HG03159 (cell line): ENCODE data around the gene IL1RAPL1.

Source experiments
- ATAC-seq: cut with Tn5 transposase; IDR thresholded peaks from one replicate; pipeline ENCODE4 v1.9.1; 2021; ENCODE audit warnings: mild to moderate bottlenecking, moderate library complexity; ENCODE audit not compliant: unreplicated experiment

The IL1RAPL1 gene

DNA sequence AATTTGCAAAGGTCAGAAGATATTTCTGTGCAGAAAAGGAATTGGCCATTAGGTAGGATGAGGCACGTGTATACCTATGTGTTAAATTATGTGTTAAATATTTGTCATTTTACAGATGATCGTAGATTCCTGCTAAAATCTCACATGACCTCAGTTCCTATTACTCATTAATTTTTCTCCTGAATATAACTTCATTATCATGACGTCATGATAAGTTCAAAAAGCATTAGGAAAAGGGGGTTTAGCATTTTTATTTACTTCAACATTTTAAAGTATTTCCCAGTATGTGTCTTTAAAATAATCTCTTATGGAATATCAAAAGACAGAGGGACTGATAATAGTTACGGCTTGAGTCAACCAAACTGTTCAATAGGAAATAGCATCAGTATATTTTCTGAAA, 372.8 kb downstream of the IL1RAPL1 start:
- no peak for ATAC-seq

DNA sequence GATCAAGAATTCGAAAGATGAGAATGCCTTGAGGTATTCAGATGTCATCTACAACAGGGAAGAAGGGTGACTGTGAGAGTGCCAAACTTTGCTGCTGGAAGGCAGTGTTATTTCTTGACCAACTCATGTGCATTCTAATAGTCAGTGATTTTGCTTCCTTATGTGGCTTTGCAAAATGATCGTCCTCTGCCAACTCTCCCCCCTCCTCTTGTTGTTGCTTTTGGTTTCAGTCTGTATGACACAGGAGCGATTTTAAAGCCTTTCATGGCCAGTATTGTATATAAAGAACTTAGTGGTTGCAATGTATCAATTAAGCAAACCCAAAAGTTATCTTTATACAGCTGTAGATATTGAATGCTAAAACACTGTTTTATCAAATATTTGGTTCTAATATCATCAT, 379.1 kb downstream of the IL1RAPL1 start:
- no peak for ATAC-seq

DNA sequence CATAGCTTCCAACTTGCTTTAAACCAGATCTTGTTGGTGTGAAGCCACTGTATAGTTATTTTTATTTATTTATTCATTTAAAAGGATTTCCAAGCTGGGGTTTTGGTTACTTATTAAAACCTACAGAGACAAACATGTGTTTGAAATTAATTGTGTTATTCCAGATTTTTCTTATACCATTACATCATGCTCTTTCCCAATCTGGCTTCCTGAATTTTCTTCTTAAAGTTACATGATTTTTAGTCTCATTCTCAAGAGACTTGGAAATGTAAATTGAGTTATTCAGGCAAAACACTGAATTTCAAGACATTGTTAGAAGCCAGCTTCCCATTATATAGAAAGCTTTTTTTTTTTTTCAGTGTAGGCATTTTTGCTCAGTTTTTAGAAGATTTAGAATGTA, 381.9 kb downstream of the IL1RAPL1 start:
- no peak for ATAC-seq

DNA sequence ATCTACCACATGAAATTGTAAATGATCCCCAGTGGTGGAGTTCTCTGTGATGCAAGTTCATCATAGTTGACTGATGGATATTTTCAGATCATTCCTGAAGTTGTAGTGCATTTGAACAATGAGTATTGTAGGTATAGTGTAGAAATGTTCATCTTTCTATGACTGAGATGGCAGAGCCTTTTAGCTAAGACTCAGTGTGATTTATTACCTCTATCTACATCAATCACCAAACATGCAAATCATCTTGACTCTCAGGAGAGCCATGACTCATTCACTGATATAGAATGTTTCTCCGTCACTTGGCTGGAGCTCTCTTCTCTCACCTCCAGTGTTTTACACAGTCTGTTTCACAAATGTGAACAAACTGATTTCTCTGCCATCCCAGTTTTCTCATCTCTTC, 392.6 kb downstream of the IL1RAPL1 start:
- no peak for ATAC-seq

DNA sequence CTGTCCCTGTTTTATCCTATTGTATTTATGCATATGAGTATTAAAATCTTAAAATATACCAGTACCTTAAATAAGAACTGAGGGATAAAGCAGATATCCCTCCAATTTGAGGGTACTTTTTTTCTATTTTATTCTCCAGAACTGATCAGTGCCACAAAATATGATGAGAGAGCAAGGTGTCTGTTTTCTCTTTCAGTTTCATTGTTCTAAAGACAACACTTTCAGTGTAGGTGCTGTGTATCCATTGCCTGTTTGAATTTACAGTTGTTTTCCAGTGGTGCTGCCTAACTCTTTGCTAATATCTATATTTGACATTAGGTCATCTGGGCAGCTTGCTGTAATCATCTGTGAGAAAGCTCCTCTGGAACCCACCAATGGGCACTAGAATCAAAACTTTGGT, 394.7 kb downstream of the IL1RAPL1 start:
- peak; percentile 58 for ATAC-seq

DNA sequence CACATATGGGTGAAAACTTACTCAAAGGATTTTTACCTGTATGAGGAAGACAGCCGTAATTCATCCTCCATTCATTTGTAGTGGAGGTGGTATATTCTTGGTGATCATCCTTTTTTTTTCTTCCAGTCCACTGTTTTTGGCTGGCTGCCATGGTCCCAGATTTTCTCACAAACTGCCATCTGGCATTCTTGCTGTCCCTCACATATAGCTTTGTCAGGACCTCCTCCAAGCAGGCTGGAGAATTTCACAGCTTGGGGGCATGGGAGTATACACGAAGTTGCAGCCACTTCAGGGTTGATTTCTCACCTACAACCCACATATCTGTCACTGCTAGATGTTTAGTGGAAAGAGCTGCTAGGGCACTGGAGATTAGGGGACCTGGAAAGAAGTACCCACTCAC, 401.0 kb downstream of the IL1RAPL1 start:
- ATAC-seq = no peak

DNA sequence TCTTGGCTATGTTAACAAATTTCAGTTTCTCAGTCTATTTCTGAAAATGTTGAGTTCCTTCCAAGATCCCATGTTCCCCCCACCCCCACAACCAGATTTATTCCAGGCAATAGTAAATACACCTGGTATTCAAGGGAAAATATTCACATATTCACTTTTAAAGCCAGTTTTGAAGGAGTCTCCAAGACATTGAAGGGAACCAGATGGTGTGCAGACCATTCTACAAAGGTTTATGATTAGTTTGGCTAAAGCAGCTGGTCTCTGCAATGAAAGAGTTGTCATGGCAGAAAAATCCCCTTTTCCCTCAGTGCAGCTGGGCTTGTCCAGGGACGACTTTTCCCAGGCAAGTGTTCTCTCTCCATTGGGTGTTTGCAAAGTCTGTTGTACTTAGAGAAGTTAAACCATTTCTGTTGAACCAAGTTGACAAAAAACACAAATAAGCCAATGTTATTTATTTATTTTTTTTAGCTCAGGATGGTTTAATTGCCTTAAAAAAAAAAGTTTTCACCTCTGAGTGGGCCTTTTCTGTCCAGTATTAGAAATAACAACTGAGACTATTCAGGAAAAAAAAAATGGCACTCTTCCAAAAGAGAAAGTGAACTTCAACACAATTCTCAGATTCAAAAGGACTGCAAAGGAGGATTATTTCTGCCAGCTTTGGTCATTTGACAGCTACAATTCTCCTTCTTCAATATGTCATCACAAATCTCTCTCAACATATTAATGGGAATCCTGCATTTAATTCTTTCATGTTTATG, 410.6 kb downstream of the IL1RAPL1 start:
- ATAC-seq = no peak

DNA sequence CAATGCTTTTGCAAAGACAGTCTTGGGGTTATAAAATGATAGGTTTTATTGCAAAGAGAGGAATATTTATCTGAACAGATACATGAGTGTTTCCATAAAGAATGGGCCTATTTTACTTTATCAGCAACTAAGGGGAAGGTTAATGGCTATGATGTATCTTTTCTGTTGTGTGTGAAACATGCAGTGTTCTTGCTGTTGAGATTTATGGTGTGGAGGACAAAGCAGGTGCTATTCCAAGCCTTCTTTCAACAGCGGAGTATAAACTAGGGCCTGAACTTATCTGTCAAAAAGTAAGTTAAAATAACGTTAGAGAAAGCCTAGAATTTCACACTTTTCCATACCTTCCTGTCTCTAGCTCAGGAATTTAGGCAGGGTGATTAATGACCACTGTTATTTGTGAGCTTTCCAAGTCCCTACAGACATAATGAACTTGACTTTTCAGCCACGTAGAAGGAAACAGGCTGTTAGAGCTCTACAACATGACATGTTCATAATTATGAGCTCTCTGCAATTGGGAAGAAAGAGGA, 411.4 kb downstream of the IL1RAPL1 start:
- ATAC-seq = no peak

DNA sequence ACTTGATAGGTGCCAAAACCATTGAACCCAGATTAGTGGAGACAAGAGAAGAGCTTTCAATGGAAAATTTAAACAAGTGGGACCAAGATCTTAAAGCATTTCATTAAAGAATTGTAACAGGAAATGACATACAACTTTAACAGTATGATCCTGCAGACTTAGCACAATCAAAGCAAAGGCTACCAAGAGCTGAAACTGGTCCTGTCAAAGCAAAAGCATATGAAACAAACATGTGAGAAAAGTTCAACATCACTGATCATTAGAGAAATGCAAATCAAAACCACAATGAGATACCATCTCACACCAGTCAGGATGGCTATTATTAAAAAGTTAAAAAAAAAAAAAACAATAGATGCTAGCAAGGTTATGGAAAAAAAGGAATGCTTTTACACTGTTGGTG, 425.6 kb downstream of the IL1RAPL1 start:
- ATAC-seq = peak; percentile 48

DNA sequence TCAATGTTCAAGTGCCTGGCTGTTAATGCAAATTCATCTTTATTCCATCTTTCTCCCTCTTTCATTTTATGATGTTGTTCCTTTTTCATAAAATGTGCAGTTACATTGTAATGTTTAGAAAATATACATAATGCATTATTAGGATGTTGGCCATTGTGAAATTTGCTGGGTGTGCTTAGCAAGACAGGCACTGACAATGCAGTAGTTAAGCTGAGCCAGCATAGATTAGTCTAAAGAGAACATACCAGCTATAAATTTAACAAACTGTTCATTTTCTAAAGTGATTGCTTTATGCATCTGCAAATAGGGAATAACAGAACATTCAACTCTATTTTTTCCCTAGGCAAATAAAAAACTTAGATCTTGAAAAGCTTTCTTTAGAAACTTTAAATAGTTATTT, 436.0 kb downstream of the IL1RAPL1 start:
- ATAC-seq = no peak

DNA sequence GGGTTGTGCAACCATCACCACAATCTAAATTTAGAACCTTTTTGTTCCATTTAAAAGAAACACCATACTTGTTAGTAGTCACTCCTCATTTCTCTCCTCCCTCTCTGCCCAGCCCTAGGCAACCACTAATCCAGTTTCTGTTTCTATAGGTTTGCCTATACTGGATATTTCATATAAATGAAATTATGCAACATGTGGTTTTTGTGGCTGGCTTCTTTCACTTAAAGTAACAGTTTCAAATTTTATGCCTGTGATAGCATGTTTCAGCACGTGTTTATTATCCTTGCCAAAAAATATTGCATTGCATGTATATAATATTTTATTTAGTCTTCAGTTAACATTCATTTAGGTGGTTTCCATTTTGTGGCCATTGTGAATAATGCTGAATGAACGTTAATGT, 437.6 kb downstream of the IL1RAPL1 start:
- no peak for ATAC-seq

DNA sequence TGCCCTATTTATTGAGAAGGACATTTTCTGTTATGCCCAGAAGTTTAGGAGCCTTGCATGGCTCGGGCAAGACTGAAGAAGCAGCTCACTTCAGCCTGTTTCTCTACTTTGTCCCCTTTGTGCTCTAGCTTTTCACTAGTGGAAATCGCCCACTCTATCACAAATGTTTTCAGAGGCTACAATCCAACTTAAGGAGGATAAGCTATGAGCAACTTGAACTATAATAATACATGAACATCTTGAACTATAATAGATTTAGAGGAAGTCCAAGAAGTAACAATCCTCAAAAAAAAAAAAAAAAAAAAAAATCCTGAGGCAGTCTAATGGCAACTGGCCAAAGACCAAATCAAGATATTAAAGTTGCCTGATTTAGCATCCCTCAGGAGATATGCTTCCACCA, 452.3 kb downstream of the IL1RAPL1 start:
- no peak for ATAC-seq

DNA sequence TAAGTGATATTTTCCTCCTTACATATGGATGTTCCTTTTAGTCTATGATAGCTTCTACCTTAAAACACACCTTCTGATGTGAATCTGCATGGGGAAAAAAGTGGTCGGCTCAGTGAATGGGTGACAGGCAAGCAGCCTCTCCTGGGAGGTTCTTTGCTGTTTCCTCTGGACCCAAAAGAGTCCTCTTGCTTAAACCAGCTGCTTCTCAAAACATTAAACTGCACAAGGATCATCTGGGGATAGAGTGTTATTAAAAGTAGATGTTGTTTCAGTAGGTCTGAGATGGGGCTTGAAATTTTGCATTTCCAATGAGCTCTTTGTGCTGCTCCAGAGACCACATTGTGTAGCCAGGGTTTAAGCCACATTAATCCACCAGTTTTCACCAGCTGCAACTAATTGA, 452.9 kb downstream of the IL1RAPL1 start:
- no peak for ATAC-seq

DNA sequence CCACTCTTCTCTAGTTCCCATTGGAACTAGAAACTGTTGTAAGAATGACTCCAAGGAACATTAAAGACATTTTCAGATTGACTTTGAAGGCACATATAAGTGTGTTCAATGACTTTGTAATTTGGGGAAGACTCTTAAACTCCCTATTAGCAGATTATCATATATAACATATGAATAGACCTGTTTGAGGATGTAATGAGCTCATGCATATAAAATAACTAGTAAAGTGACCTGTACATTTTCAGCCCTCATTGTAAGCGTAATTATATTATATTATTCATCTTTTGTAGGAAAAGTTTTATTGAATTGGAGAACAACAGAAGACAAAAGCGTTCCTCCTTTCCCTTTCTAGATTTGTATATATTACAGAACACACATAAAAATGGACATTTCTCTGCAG, 455.1 kb downstream of the IL1RAPL1 start:
- ATAC-seq = no peak

DNA sequence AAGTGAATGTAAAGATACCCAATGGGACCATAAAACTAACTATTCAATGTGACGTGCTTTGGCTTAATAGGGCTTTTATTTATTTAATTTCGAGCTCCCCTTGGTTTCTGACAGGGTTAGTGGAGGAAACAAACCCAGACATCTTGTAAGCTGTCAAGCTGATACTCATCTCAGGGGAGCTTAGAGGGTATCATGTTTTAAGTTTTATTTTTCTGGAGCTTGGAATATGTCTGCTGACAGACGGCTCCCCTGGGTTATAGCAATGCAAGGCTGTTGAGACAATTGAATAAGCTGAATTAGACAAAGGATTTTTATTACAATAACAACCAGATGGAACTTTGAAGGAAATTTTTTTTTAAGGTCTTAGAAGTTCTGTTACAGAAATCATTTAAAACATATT, 456.5 kb downstream of the IL1RAPL1 start:
- ATAC-seq = no peak

DNA sequence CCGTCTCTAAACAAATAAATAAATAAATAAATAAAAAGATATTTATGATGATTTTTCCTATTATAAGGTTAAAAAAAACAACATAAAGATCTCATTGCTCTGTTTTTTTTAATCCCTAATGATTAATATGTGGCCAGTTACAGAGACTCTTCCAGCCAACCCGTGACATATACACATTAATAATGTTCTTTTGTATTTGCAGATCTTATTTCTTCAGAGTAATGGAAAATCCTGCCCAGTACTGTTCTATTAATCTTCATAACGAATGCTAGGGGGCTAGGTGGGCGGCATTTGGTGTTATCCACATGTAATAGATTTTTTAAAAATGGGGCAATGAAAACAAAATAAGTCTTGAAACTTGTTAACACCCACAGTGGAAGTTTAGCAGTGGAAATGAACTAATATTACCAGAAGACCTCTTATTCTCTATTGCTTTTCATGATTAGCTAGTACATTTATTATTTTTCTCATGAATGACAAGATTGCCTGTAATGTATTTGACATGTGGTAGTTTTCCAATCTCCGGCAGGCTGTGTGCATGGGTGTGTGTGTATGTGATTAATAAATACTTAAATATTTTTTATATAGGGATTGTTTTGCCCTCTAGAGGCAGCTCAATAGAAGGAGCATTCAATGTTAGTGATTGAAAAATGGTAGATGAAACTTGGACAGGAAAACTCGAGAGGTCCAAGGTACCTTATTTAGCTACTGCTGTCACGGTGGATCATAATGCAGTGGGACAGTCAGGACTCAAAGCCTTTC, 457.4 kb downstream of the IL1RAPL1 start:
- ATAC-seq = no peak

DNA sequence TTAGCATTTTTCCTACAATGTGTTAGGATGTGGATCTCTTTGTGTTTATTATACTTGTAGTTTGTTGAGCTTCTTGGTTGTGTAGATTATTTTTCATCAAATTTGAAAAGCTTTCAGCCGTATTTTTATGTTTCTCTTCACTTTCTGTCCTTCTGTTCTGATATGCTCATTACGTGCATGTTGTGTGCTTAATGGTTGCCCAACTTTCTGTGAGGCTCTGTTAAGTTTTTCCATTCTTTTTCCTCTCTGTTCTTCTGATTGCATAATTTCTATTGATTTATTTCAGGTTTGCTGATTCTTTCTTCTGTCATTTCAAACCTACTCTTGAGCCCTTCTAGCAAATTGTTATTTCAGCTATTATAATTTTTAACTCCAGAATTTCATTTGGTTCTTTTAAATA, 478.2 kb downstream of the IL1RAPL1 start:
- ATAC-seq = no peak

DNA sequence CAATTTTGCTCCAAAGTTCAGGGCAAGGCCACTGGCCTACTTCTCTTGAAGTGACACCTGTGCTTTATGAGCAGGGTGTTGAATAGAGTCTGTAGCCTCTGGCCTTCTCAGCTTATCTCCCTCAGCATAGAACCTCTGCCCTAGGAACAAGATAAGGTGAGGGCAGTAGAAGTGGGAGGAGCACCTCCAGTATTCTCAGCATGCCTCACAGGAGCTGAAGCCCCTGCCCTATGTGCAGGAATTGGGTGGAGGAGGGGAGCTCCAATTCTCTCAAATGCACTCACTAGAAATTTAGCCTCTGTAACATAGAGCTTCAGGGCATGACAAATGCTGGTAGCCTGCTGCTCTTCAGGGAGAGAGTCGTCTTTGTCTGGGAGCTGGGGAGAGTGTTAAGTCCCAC, 479.3 kb downstream of the IL1RAPL1 start:
- no peak for ATAC-seq

DNA sequence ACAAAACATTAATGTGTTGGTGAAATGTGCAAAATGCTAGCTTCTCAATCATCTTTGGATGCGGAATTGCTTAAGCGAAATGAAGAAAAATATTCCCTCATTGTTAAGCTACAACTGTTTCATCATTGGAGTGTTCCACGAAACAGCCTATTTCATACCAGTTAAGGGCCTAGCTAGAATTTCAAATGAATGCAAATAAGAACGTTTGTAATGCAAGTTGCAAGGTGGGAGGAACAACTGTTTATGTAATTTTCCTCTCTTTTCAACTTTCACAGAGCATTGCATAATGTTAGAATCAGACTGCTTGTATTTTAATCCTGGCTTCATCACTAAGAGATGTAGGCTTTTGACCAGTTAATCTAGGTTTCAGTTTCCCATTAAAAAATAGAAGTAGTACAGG, 480.1 kb downstream of the IL1RAPL1 start:
- ATAC-seq = no peak

DNA sequence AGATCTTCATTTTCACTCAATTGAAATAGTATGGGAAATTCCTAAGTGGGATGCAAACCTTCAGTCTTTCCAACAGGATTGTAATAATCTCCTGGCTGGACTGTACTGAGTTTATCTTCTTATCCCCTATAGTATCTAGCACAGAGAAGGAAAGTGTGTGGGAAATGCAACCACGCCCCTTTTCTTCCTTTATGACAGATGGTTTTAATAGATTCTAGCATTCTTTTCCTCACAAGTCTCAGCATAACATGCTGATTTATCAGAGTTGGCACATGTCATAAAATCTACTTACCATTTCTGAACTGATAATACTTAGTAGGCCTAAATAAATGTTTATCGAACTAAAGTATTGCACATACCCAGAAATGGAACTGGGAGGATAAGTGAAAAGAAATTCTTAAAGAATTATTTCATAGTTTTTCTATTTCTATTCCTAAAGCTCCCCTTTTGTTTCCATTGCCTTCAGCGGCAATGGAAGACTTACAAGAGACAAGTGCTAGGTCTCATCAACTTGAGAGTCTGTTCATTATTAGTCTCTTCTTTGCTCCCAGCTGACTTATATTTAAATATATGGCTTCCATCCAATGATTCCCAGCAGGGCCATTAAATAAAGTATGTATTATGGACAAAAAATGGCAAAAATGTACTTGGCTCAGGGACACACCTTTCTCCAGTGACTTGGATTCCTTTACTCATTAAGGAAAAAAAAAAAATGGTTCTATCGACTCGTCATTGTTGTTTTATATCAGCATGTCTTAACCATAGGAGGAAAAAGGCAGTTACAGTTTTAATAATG, 484.5 kb downstream of the IL1RAPL1 start:
- no peak for ATAC-seq

DNA sequence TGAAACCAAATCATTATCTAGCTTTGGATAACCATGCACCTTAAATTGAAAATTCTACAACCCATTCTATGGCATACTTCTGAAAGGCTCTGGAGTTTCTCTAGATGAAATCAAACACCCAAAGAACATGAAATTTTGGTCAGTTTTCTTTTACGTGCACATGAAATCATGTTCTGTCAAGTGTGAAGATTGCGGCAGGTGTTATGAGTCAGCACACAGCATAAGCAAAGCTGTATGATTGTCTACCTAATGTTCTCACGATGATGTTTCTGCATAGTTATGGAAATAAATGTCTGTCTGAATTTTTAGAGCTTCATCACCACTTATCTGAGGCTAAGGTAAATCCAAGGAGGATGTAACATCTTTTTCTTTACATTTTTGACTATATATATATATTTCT, 495.3 kb downstream of the IL1RAPL1 start:
- ATAC-seq = no peak

DNA sequence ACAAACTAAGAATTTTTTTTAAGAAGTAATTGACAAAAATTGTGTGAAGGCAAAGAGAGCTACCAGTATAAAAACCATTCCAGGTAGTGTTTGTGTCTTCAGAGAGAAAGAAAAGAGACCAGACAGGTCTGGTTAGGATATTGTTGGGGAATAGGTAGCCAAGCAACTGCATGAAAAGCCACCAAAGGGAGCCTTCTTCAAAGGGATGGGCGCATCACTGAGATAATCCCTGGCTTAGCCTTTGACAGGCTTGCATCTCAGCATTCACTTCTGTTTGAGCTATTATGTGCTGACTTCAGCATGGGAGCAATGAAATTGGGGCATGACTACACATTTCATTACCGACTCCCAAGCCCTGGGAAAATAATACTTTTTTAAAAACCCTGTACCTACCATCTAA, 496.6 kb downstream of the IL1RAPL1 start:
- ATAC-seq = no peak
